Endothelial cell of umbilical vein (primary cell): ENCODE data around the gene ZRANB1.

Experiments
- EZH2 ChIP-seq: IDR thresholded peaks from 2 replicates; pipeline ENCODE4 v1.6.1; 2012; ENCODE audit warnings: borderline replicate concordance, low read depth, mild to moderate bottlenecking, moderate library complexity, low read length, inconsistent platforms; ENCODE audit not compliant: severe bottlenecking
- FOS ChIP-seq: IDR thresholded peaks from 2 replicates; pipeline ENCODE4 v1.6.1; 2011; ENCODE audit warnings: mild to moderate bottlenecking, low read length, moderate library complexity, borderline replicate concordance; ENCODE audit not compliant: insufficient read depth
- GATA2 ChIP-seq: IDR thresholded peaks from 2 replicates; pipeline ENCODE4 v1.7.0; 2011; ENCODE audit warnings: low read depth, mild to moderate bottlenecking, moderate library complexity, mixed read lengths, low read length; ENCODE audit not compliant: insufficient read length, insufficient read depth
- JUN ChIP-seq: IDR thresholded peaks from 2 replicates; pipeline ENCODE4 v1.6.1; 2011; ENCODE audit warnings: borderline replicate concordance, low read depth; ENCODE audit not compliant: insufficient read length, insufficient read depth
- MYC ChIP-seq: IDR thresholded peaks from one replicate; pipeline ENCODE4 v1.6.1; 2011; ENCODE audit warnings: mild to moderate bottlenecking, low read depth, low read length
- POLR2A ChIP-seq: IDR thresholded peaks from 2 replicates; pipeline ENCODE4 v1.6.1; 2012; ENCODE audit warnings: low read depth, mild to moderate bottlenecking, control low read depth, low read length
- POLR2AphosphoS5 ChIP-seq: IDR thresholded peaks from 2 replicates; pipeline ENCODE4 v1.6.1; 2012; ENCODE audit warnings: low read depth, mild to moderate bottlenecking, control low read depth, low read length, moderate library complexity; ENCODE audit not compliant: insufficient read depth
- TF ChIP-seq, protein P1 (sequence below), 2 donors: IDR thresholded peaks; 1 replicate in 1 of 2; 2 replicates in 1 of 2; pipeline ENCODE4 v1.5.1; 2011; ENCODE audit warnings: low read length in 2 of 2, mild to moderate bottlenecking in 2 of 2, moderate library complexity in 2 of 2, control low read depth in 1 of 2, inconsistent platforms in 1 of 2, low read depth in 1 of 2; ENCODE audit not compliant: insufficient read depth in 1 of 2; ENCODE audit errors: extremely low read depth in 1 of 2
- TF ChIP-seq, protein P2 (sequence below): IDR thresholded peaks from 2 replicates; pipeline ENCODE4 v1.6.1; 2011; ENCODE audit not compliant: insufficient read depth, insufficient read length

DNA sequence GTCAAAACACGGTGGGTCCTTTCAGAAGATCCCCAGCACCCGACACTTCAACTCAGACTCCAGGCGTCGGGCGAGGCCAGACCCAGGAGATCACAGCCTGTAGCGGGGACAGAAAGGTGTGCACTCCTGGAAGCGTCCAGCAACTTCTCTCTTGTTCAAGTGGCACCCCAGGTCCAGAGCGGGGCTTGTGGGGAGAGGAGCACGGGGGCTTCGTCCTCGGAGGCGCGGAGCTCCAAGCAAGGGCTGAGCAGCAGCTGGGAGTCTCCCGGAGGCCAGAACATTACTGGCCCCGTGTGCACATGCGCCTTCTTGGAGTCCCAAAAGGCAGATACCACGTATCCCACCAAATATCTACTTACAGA, 54.9 kb downstream of the ZRANB1 start:
- TF ChIP-seq, protein P1, sequence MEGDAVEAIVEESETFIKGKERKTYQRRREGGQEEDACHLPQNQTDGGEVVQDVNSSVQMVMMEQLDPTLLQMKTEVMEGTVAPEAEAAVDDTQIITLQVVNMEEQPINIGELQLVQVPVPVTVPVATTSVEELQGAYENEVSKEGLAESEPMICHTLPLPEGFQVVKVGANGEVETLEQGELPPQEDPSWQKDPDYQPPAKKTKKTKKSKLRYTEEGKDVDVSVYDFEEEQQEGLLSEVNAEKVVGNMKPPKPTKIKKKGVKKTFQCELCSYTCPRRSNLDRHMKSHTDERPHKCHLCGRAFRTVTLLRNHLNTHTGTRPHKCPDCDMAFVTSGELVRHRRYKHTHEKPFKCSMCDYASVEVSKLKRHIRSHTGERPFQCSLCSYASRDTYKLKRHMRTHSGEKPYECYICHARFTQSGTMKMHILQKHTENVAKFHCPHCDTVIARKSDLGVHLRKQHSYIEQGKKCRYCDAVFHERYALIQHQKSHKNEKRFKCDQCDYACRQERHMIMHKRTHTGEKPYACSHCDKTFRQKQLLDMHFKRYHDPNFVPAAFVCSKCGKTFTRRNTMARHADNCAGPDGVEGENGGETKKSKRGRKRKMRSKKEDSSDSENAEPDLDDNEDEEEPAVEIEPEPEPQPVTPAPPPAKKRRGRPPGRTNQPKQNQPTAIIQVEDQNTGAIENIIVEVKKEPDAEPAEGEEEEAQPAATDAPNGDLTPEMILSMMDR (IDR thresholded peaks at IDR 0.05; ENCODE audit: extremely low read depth in 1 of 2, insufficient read depth in 1 of 2, low read depth in 1 of 2, low read length in 2 of 2) = no peak
- no peak for TF ChIP-seq FOS
- TF ChIP-seq POLR2A = no peak
- no peak for TF ChIP-seq POLR2AphosphoS5
- TF ChIP-seq EZH2 = no peak
- no peak for TF ChIP-seq GATA2
- TF ChIP-seq MYC = no peak
- TF ChIP-seq, protein P2, sequence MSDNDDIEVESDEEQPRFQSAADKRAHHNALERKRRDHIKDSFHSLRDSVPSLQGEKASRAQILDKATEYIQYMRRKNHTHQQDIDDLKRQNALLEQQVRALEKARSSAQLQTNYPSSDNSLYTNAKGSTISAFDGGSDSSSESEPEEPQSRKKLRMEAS = no peak
- no peak for TF ChIP-seq JUN
